ENCODE results near the gene KCNMA1. TPM values are rescaled to one million over a fixed set of nuclear protein-coding genes. Genes with fewer than 3 reads are reported as not detected.

KCNMA1 gene
- total and polyA plus RNA-seq, 10 of the 15 experiments (the other 5 are each of a cell fraction or from before 2014, with no cell fraction given) = 8.5 to 77.0 (median 21.3) TPM

- RAD21 ChIA-PET (ENCODE audit: unreplicated experiment) = no interaction called here
- BruUV-seq (replicated peaks) = no TSS peak
- Histone ChIP-seq H3K4me3 (no peak overlapping the region), H3K9me3 (replicated peaks; ENCODE audit: control insufficient read depth, insufficient read depth, low read length) (no peaks in the 10 kb centered on the region), H3K36me3 (ENCODE audit: control insufficient read depth in 2 of 2, insufficient read depth in 2 of 2, low read length in 1 of 2) (no peaks in the 10 kb centered on the region), H3K4me2 (ENCODE audit: control insufficient read depth, insufficient read depth) (no peak overlapping the region), H3K4me1 (ENCODE audit: control insufficient read depth, insufficient read depth, low read length) (peaks cover 9% of the 10 kb centered on the region), H2AFZ (ENCODE audit: control insufficient read depth, low read depth, low read length) (no peak overlapping the region), H3K79me2 (ENCODE audit: control insufficient read depth, insufficient read depth, low read length) (no peaks in the 10 kb centered on the region), H3K27ac (ENCODE audit: control insufficient read depth, insufficient read depth) (no peak overlapping the region), H3K27me3 (replicated peaks in 1 of 2; ENCODE audit: control insufficient read depth in 2 of 2, insufficient read depth in 2 of 2, low read length in 1 of 2) (no peaks in the 10 kb centered on the region), H4K20me1 (ENCODE audit: control insufficient read depth, insufficient read depth) (no peaks in the 10 kb centered on the region), H3K9ac (ENCODE audit: control insufficient read depth, insufficient read depth, low read length) (no peak overlapping the region)
- in situ Hi-C loops (cut with MboI) = no loop called here
- intact Hi-C loops (cut with micrococcal nuclease; ENCODE audit: unreplicated experiment) = no loop called here
- DNase-seq (ENCODE audit: low read depth, low spot score) = no peak
- TF ChIP-seq EP300 (IDR thresholded peaks at IDR 0.05; ENCODE audit: borderline replicate concordance in 1 of 2, control insufficient read depth in 1 of 2, low read depth in 2 of 2, low read length in 2 of 2) = no peak
- TF ChIP-seq POLR2AphosphoS2 (IDR thresholded peaks at IDR 0.05; ENCODE audit: low read depth, low read length) = no peak
- no peak for TF ChIP-seq SREBF2 (IDR thresholded peaks at IDR 0.05; ENCODE audit: low read length)
- no peak for TF ChIP-seq CUX1 (IDR thresholded peaks at IDR 0.05; ENCODE audit: insufficient replicate concordance, low read depth, low read length)
- TF ChIP-seq NR2C1 (IDR thresholded peaks at IDR 0.05) = no peak
- TF ChIP-seq LARP7 (IDR thresholded peaks at IDR 0.05) = no peak
- TF ChIP-seq POLR2A (IDR thresholded peaks at IDR 0.05; ENCODE audit: low read depth, low read length) = no peak
- TF ChIP-seq STAT1 (conservative IDR thresholded peaks at IDR 0.05) = no peak
- TF ChIP-seq CEBPB (IDR thresholded peaks at IDR 0.05; ENCODE audit: borderline replicate concordance in 1 of 2, low read depth in 2 of 2, low read length in 2 of 2) = no peak
- no peak for TF ChIP-seq NFYB (IDR thresholded peaks at IDR 0.05; ENCODE audit: insufficient read depth, low read depth, low read length)
- no peak for TF ChIP-seq MTA2 (IDR thresholded peaks at IDR 0.05; ENCODE audit: low read depth)
- no peak for TF ChIP-seq CBX5 (IDR thresholded peaks at IDR 0.05; ENCODE audit: low read depth)
- no peak for TF ChIP-seq ZNF217 (IDR thresholded peaks at IDR 0.05)
- TF ChIP-seq ZSCAN29 (IDR thresholded peaks at IDR 0.05) = no peak
- no peak for TF ChIP-seq YY1 (IDR thresholded peaks at IDR 0.05; ENCODE audit: low read depth, low read length)
- TF ChIP-seq POLR2AphosphoS5 (IDR thresholded peaks at IDR 0.05; ENCODE audit: low read length) = no peak
- no peak for TF ChIP-seq MYB (IDR thresholded peaks at IDR 0.05; ENCODE audit: borderline replicate concordance, low read depth, low read length)
- TF ChIP-seq POU2F2 (IDR thresholded peaks at IDR 0.05; ENCODE audit: borderline replicate concordance, low read depth, low read length) = no peak
- no peak for TF ChIP-seq ASH2L (IDR thresholded peaks at IDR 0.05; ENCODE audit: borderline replicate concordance, low read depth)
- CTCF ChIA-PET = no interaction called here
- SMC1A ChIA-PET (ENCODE audit: uncharacterized antibody, unreplicated experiment) = interaction anchor here (0.8 kb wide), 1 partner anchor 36 kb away, joined by 3 read pairs; no protein-coding TSS in a partner anchor
- ATAC-seq = no peak
- POLR2A ChIA-PET = no interaction called here
- no peak for FAIRE-seq
- 22% methylated on average over 7 of the region's 7 CpGs for WGBS (ENCODE audit: insufficient coverage, insufficient replicate concordance, low lambda C conversion rate, missing lambda C conversion rate)
Observed at GRCh38 chr10:77598606-77599005, 39.0 kb downstream of the KCNMA1 start.
